ENCODE results near the gene PSG6.
"Not testable (repeated sequence)": the region's sequence is repeated elsewhere in the genome, so short reads cannot be mapped to it uniquely, and the experiment has no call there.

DNA sequence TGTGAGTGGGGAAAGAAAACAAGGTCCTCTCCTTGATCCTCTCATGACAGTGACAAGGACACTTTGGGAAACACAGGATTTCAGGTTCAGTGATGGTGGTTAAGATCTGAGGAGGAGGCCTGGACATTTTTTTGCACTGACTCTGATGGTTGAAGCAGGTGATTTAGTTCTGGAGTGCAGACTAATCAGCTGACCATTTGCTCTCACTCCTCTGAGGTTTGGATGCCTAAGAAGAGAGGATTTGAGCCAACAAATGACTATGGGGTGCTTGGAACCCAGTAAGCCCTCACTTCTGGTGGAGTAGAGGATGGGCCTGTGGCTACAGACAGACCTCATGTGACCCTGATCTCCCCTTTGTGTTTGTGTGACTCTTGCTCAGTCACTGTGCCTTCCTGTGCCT, 41.1 kb downstream of the PSG6 start:
- TF ChIP-seq, protein P1, sequence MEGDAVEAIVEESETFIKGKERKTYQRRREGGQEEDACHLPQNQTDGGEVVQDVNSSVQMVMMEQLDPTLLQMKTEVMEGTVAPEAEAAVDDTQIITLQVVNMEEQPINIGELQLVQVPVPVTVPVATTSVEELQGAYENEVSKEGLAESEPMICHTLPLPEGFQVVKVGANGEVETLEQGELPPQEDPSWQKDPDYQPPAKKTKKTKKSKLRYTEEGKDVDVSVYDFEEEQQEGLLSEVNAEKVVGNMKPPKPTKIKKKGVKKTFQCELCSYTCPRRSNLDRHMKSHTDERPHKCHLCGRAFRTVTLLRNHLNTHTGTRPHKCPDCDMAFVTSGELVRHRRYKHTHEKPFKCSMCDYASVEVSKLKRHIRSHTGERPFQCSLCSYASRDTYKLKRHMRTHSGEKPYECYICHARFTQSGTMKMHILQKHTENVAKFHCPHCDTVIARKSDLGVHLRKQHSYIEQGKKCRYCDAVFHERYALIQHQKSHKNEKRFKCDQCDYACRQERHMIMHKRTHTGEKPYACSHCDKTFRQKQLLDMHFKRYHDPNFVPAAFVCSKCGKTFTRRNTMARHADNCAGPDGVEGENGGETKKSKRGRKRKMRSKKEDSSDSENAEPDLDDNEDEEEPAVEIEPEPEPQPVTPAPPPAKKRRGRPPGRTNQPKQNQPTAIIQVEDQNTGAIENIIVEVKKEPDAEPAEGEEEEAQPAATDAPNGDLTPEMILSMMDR (IDR thresholded peaks at IDR 0.05) = not testable (repeated sequence)
- not testable (repeated sequence) for TF ChIP-seq POLR2A (IDR thresholded peaks at IDR 0.05)

Measured in thyroid gland (tissue), 4 donors.